ENCODE results near the gene ANXA11. TPM values are rescaled to one million over a fixed set of nuclear protein-coding genes. Genes with fewer than 3 reads are reported as not detected.
"Not testable (repeated sequence)": the region's sequence is repeated elsewhere in the genome, so short reads cannot be mapped to it uniquely, and the experiment has no call there.

The ANXA11 gene
- total RNA-seq, 1 donor from 2014 or later, result 42.7 TPM

DNA sequence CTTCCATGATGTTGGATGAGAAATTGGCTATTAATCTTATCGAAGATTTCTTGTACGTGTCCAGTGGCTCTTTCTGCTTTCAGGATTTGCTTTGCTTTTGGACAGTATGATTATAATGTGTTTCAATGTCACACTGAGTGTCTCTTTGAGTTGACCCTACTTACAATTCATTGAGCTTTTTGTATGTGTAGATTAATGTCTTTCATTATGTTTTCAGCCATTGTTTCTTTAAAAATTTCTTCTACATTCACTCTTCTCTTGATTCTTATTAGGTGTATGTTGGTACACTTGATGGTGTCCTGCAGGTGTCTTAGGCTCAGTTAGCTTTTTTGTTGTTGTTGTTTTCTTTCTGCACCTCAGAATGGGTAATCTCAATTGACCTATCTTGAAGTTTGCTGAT, 56.2 kb downstream of the ANXA11 start:
- no peak for ATAC-seq
- DNase-seq (ENCODE audit: low spot score), result no peak

- DNase-seq (ENCODE audit: low spot score) (no peak), ATAC-seq (no peak)
Observed at GRCh38 chr10:80148166-80148805, 57.1 kb downstream of the ANXA11 start.

- no peak for DNase-seq (ENCODE audit: low spot score)
- ATAC-seq, result no peak
Observed at GRCh38 chr10:80146918-80147317, 58.4 kb downstream of the ANXA11 start.

DNA sequence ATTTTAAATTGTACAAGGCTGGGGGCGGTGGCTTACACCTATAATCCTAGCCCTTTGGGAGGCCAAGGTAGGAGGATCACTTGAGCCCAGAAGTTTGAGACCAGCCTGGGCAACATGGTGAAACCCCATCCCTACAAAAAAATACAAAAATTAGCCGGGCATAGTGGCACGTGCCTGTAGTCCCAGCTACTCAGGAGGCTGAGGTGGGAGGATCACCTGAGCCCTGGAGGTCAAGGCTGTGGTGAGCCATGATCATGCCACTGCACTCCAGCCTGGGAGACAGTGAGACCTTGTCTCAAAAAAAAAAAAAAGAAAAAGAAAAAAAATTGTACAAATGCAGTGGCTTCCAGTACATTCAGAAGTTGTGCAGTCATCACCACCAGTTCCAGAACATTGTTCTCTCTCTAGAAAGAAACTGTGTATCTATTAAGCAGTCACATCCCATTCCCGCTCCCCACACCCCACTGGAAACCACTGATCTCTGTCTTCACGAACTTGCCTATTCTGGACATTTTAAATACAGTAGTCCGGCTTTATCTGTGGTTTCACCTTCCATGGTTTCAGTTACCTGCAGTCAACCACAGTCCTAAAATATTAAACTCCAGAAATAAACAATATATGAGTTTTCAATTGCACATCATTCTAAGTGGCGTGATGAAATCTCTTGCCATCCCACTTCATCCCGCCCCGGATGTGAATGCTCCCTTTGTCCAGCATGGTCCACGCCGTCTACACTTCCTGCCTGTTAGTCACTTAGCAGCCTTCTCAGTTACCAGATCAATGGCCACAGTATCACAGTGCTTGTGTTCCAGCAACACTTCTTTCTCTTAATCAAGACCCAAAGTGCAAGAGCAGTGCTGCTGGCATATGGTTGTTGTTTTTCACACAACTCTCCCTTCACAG, 59.7 kb downstream of the ANXA11 start:
- not testable (repeated sequence) for ATAC-seq; DNase-seq (ENCODE audit: low spot score)

GRCh38 chr10:80144696-80145131, 60.6 kb downstream of the ANXA11 start:
- ATAC-seq (peak; percentile 4), DNase-seq (ENCODE audit: low spot score) (no peak)

DNA sequence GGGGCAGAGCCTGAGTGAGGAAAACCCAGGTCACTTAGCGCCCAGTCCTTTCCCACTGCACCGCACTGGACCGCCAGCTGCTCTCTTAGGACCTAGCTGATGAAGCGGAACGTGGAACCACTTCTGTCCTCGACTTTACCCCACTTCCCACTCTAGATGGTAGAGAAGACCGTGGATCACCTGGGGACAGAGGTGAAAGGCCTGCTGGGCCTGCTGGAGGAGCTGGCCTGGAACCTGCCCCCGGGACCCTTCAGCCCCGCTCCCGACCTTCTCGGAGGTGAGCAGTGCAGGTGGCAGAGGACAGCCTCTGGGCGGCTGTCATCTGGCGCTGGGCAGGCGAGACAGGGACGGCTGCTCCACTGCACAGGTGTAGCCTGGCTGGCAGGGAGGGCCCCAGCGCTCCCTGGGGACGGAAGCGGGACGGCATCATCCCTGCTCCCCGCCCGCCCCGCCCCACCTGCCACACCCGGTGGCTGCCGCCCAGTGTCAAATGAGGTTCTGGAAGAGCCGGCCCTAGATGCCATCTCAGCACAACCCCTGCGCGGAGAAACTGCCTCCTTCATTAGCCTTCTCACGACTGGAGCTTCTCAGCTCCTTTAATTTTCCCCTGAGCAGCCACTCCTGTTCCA, 61.2 kb downstream of the ANXA11 start:
- no peak for DNase-seq (ENCODE audit: low spot score)
- ATAC-seq, result peak; percentile 66

DNA sequence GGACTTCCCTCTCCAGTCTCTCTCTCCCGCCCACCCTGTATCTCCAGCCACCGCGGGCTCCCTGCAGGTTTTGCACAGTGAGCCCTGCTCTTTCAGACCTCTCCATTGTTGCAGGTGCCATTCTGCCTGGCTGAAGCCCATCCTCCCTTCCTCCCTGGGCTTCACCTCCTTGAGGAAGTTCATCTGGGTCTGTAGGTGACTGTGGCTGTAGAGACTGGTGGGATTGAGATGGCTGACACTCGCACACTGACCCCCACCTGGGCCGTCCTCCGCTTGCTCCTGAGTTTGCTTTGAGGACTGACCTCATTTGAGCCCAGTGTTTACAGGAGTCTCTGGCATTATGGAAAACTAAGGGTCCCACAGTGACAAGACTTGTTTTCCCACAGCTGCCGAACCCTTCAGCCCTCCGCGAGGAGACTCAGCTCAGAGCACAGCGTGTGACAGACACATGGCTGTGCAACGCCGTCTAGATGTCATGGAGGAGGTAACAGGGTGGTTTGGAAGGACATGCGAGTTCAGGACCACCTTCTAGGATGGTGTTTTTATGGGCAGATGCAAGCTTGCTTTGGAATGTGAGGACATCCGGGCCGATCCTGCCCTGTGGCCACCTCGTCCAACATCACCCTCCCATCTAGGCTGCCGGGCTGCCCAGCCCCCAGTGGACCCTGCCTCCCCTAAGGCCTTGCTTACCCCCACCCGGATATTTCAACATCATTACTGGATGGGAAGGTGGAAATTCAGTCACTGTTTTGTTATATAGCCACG, 63.5 kb downstream of the ANXA11 start:
- DNase-seq (ENCODE audit: low spot score) (no peak), ATAC-seq (no peak)

DNA sequence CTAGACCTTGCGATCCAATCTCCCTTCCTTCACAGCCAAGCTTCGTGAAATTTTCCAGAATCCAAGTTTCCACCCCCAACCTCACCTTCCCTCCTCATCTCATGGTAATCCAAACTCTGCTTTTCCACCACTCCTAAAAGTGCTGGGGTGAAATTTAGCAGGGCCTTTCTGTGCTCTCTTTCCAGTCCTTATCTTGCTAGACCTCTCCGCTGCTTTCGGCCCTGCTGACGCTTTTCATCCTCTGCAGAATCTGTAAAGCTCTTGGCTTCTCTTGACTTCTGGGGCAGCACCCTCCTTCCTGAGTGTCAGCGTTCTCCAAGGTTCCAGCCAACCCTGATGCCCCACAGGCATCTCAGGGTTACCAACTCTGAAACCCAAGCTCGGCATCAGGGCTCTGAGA, 65.1 kb downstream of the ANXA11 start:
- no peak for ATAC-seq
- DNase-seq (ENCODE audit: low spot score), result no peak

DNA sequence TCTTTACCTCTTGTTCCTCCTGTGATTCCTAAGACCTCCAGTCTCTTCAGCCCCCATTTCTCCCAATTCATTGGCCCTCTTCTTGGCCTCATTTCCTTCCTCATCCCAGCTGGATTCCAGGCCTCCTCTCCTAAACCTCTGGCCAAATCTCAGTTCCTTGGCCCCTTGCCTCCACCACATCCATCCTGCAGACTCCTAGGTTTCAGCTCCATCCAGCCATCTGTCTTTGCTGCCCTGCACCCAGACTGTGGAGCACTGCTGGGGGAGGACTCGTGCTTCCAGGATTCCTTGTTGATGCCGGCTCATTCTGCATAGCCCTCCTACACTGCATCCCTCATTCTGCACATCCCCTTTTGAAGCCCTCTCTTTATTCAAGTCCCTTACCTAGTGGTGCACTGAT, 66.1 kb downstream of the ANXA11 start:
- ATAC-seq, result no peak

DNA sequence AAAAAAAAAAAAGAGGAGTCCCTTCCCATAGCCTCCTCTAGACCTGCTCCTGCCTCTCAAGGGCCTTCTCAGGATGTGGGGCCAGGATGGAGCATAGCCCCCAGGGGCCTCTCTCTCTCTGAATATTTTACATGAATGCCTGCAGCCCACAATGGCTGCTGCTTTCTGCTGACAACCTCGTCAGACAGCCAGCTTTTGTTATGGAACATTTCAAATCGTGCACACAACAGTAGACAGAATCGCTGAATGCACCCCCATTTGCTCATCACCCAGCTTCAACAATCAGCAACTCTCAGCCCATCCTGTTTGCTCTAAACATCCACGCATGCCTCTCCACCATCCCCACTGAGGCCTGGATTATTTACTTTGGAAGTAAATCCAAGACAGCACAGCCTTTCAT, 67.4 kb downstream of the ANXA11 start:
- ATAC-seq (no peak), DNase-seq (ENCODE audit: low spot score) (no peak)

More for the DNA sequence above, 66.1 kb downstream of the ANXA11 start:
- no peak for DNase-seq (ENCODE audit: low spot score)

DNA sequence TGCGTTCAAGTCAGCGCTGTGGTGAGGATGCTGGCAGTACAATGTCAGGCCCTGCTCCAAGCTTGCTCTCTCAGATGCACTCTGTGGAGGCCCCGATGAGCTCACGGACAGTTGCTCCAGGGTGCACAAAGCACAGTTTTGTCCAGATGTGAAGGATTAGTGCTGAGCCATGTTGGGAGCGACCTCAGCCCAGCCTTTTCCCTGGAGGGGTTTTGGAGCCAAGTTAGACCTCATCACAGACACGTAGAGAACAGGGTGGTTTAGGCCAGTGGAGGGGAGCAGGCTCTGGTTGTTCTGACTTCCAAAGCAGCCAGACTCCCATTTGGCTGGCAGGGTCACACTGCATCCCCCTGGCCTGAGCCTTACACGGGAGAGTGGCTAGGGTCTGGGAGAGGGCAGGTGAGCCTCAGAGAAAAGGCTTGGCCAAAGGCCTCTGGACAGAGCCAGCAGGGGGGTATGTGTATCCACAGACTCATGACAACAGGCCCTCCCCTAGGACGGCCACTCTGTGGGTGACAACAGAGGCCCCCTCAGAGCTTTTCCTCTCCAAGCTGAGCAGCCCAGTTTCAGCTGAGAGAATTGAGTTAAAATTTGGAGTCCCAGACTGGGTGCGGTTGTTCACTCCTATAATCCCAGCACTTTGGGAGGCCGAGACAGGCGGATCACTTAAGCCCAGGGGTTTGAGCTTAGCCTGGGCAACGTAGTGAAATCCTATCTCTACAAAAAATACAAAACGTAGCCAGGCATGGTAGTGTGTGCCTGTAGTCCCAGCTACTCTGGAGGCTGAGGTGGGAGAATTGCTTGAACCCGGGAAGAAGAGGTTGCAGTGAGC, 68.1 kb downstream of the ANXA11 start:
- ATAC-seq (no peak), DNase-seq (ENCODE audit: low spot score) (no peak)

DNA sequence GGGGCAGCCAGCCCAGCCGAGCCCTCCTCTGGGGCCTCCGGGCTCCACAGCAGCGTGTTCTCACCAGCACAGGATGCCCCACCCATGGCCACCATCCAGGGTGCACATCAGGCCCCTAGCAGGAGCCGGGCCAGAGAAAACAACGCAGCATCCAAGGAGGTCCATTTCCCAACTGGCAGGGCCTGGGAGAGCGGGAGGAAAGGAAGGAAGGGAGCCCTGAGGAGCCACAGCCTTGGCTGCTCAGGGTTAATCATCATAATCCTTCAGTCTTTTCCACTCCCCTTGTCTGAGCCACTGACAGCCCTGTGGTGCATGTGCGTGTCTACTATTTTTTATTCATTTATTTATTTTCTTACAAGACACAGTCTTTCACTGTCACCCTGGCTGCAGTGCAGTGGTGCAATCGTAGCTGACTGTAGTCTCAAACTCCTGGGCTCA, 69.2 kb downstream of the ANXA11 start:
- ATAC-seq, result peak; percentile 51
- DNase-seq (ENCODE audit: low spot score), result no peak

GRCh38 chr10:80133687-80134086, 71.7 kb downstream of the ANXA11 start:
- ATAC-seq; DNase-seq (ENCODE audit: low spot score): not testable (repeated sequence)

- no peak for DNase-seq (ENCODE audit: low spot score)
Observed at GRCh38 chr10:80133206-80133605, 72.1 kb downstream of the ANXA11 start.

GRCh38 chr10:80132299-80133139, 72.8 kb downstream of the ANXA11 start, which contains the start of gene PLAC9:
Gene PLAC9, plus strand, starts transcription at chr10:80132730. Its CDS starts 33 bp downstream, at chr10:80132763.
- DNase-seq (ENCODE audit: low spot score), result no peak
- ATAC-seq, result peak; percentile 71

More at GRCh38 chr10:80133206-80133605, 72.1 kb downstream of the ANXA11 start:
- ATAC-seq, result no peak

DNA sequence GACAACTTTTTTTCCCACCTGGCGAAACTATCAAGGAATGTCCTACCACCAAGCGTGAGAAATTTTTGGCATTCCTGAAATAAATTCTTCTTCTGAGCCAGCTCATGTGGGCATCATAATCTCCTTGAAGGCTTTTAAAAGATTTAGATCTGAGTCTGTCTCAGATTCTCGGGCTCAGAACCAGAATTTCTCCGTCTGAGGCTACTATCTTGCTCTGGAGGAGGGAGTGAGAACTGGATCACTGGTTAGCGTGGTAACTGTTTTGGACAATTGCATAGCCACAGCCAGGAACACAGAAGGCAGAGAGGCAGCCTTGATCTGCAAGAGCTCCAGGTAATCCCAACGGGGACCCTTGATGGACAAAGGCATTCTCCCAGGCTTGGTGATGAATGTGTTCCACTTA, 73.8 kb downstream of the ANXA11 start:
- DNase-seq (ENCODE audit: low spot score), result no peak
- no peak for ATAC-seq

DNA sequence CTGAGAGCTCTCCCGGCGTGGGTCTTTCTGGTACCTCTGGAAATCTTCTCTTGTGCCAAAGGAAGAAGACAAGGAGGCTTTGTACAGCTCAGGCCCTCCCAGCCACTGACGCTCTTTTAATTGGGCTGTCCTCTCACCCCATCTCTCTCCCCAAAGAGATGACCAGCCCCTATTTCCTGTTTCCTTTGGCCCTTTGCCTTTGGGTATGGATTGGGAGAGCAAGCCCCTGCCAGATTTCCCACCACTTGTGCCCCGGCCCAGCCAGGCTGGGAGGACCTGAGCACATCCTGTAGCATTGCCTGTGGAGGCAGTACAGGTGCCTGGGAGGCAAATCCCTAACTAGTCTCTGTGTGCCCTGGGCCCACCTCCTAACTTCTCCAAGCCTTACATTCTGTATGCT, 78.5 kb downstream of the ANXA11 start:
- DNase-seq (ENCODE audit: low spot score) (no peak), ATAC-seq (no peak)

GRCh38 chr10:80122746-80123145, 82.6 kb downstream of the ANXA11 start:
- DNase-seq (ENCODE audit: low spot score), result no peak
- ATAC-seq, result no peak
